CD14-positive monocyte (primary cell): ENCODE results near the gene MTUS2. TPM values are rescaled to one million over a fixed set of nuclear protein-coding genes. Genes with fewer than 3 reads are reported as not detected.

ENCODE experiments used
- DNase-seq, 3 donors: peaks; one replicate each; pipeline ENCODE4 v3.0.0-alpha.2; 2011 to 2022
- H2AFZ ChIP-seq: 2 replicates; pipeline ENCODE4 v1.6.0; 2012; ENCODE audit warnings: mild to moderate bottlenecking, low read depth, low read length, inconsistent platforms; ENCODE audit not compliant: insufficient read depth, poor library complexity, severe bottlenecking
- H3K27ac ChIP-seq, 2 donors: 1 replicate in 1 of 2; 2 replicates in 1 of 2; pipeline ENCODE4 v1.5.1; 2012 to 2013; ENCODE audit warnings: low read length in 2 of 2, control low read depth in 1 of 2, inconsistent platforms in 1 of 2, low read depth in 1 of 2, mild to moderate bottlenecking in 1 of 2
- H3K27me3 ChIP-seq, 2 donors: one replicate each; pipeline versions ENCODE4 v1.6.0 to v1.6.1; 2011 to 2013; ENCODE audit warnings: low read length in 2 of 2; ENCODE audit not compliant: control insufficient read depth in 2 of 2, insufficient read depth in 2 of 2
- H3K36me3 ChIP-seq, 2 donors: replicated peaks in 1 of 2; 1 replicate in 1 of 2; 2 replicates in 1 of 2; pipeline versions ENCODE4 v1.5.1 to v1.6.1; 2012 to 2013; ENCODE audit warnings: low read length in 2 of 2, control low read depth in 1 of 2, inconsistent platforms in 1 of 2, mild to moderate bottlenecking in 1 of 2; ENCODE audit not compliant: insufficient read depth in 2 of 2, control insufficient read depth in 1 of 2
- H3K4me1 ChIP-seq, 2 donors: 1 replicate in 1 of 2; 2 replicates in 1 of 2; pipeline versions ENCODE4 v1.5.1 to v1.6.1; 2012 to 2013; ENCODE audit warnings: low read length in 2 of 2, control low read depth in 1 of 2, inconsistent platforms in 1 of 2, mild to moderate bottlenecking in 1 of 2, moderate library complexity in 1 of 2; ENCODE audit not compliant: insufficient read depth in 2 of 2, control insufficient read depth in 1 of 2
- H3K4me2 ChIP-seq: replicated peaks from 2 replicates; pipeline ENCODE3; 2012; ENCODE audit warnings: low read length, moderate library complexity, mild to moderate bottlenecking; ENCODE audit not compliant: poor library complexity, severe bottlenecking; ENCODE audit errors: extremely low read depth
- H3K4me3 ChIP-seq, 3 experiments: fragments of 200-600 bp in 1 of 3; sonication (generic) in 1 of 3; replicated peaks in 1 of 3; 1 replicate in 2 of 3; 2 replicates in 1 of 3; pipeline ENCODE4 v1.5.1; 2011 to 2013; ENCODE audit warnings: low read length in 3 of 3, mild to moderate bottlenecking in 3 of 3, control low read depth in 2 of 3, low read depth in 2 of 3, inconsistent platforms in 1 of 3, moderate library complexity in 1 of 3
- H3K79me2 ChIP-seq: 2 replicates; pipeline ENCODE4 v1.6.0; 2012; ENCODE audit warnings: mild to moderate bottlenecking, control low read depth, inconsistent platforms, low read length, moderate library complexity; ENCODE audit not compliant: insufficient read depth
- H3K9ac ChIP-seq: 2 replicates; pipeline ENCODE4 v1.6.0; 2017; ENCODE audit warnings: low read length, mild to moderate bottlenecking; ENCODE audit not compliant: insufficient read depth, poor library complexity, severe bottlenecking
- H3K9me3 ChIP-seq, 2 donors: replicated peaks in 1 of 2; 1 replicate in 1 of 2; 2 replicates in 1 of 2; pipeline versions ENCODE4 v1.5.1 to v1.6.1; 2012 to 2013; ENCODE audit warnings: low read length in 2 of 2, control low read depth in 1 of 2; ENCODE audit not compliant: control insufficient read depth in 1 of 2, insufficient read depth in 1 of 2
- H4K20me1 ChIP-seq: 2 replicates; pipeline ENCODE4 v1.6.0; 2012; ENCODE audit warnings: mild to moderate bottlenecking, low read length, control low read depth, moderate library complexity; ENCODE audit not compliant: insufficient read depth
- H3K27ac Mint-ChIP-seq, 7 donors: one replicate each; pipeline ENCODE4 v1.8.0; 2020; ENCODE audit warnings: mild to moderate bottlenecking in 7 of 7, mixed read lengths in 7 of 7, moderate library complexity in 6 of 7, inconsistent platforms in 2 of 7
- H3K27me3 Mint-ChIP-seq, 3 donors: one replicate each; pipeline ENCODE4 v1.8.0; 2021 to 2022; ENCODE audit warnings: low read depth in 3 of 3, mild to moderate bottlenecking in 3 of 3, mixed read lengths in 3 of 3, moderate library complexity in 3 of 3, inconsistent platforms in 1 of 3
- H3K36me3 Mint-ChIP-seq, 2 donors: one replicate each; pipeline ENCODE4 v1.8.0; 2020; ENCODE audit warnings: mixed read lengths in 2 of 2, inconsistent platforms in 1 of 2, mild to moderate bottlenecking in 1 of 2
- H3K4me1 Mint-ChIP-seq: one replicate; pipeline ENCODE4 v1.8.0; 2020; ENCODE audit warnings: mild to moderate bottlenecking, mixed read lengths
- H3K4me3 Mint-ChIP-seq, 2 donors: one replicate each; pipeline ENCODE4 v1.8.0; 2020; ENCODE audit warnings: mild to moderate bottlenecking in 2 of 2, mixed read lengths in 2 of 2, moderate library complexity in 1 of 2
- H3K9me3 Mint-ChIP-seq, 7 donors: one replicate each; pipeline ENCODE4 v1.8.0; 2020 to 2022; ENCODE audit warnings: mixed read lengths in 7 of 7, mild to moderate bottlenecking in 6 of 7, moderate library complexity in 6 of 7, inconsistent platforms in 2 of 7
- WGBS: methylation state at CpG from one replicate; pipeline ENCODE4 v1.1.5; 2013; ENCODE audit warnings: missing lambda C conversion rate; ENCODE audit not compliant: insufficient coverage; 5-methylcytosine and 5-hydroxymethylcytosine counted together
- intact Hi-C, 2 donors: fragments of 100-400 bp; cut with micrococcal nuclease; formaldehyde crosslinking; loops; one replicate each; pipeline versions ENCODE4 v1.15.0 to v1.15.1; 2023
- polyA plus RNA-seq, 3 donors: library from polyadenylated mRNA; depleted of rRNA in 1 of 3; unstranded in 2 of 3; stranded (reverse) in 1 of 3; fragments of 300-500 nt in 2 of 3; fragments of >200 nt in 1 of 3; fragmentation: Illumina TruSeq in 2 of 3; gene quantifications; 1 replicate in 2 of 3; 2 replicates in 1 of 3; pipeline ENCODE4 v1.2.3, GENCODE V29; 2012 to 2021
- TF ChIP-seq, protein P1 (sequence below): fragments of 200-600 bp; IDR thresholded peaks from one replicate; pipeline ENCODE4 v1.8.0; 2022; ENCODE audit warnings: antibody characterized with exemption, mild to moderate bottlenecking

The MTUS2 gene
- polyA plus RNA-seq, 3 donors: 0.04 TPM; not detected in 2

GRCh38 chr13:29319451-29319850 is 499.3 kb downstream of the MTUS2 start:
- H3K4me3 Mint-ChIP-seq: no peak overlapping the region
- H3K27ac Mint-ChIP-seq: no peak overlapping the region
- peaks cover 0 to 8% (median 4%) of the 10 kb centered on the region in 7 donors for H3K9me3 Mint-ChIP-seq
- 95% methylated on average over 8 of the region's 9 CpGs for WGBS
- Histone ChIP-seq H3K4me2 (no peak overlapping the region), H3K36me3 (no peaks in the 10 kb centered on the region), H4K20me1 (no peaks in the 10 kb centered on the region), H3K9ac (no peak overlapping the region), H3K79me2 (no peaks in the 10 kb centered on the region), H2AFZ (no peak overlapping the region), H3K9me3 (peaks cover 0 to 6% of the 10 kb centered on the region in 2 donors), H3K27me3 (no peaks in the 10 kb centered on the region), H3K4me1 (no peaks in the 10 kb centered on the region), H3K27ac (no peak overlapping the region), H3K4me3 (no peak overlapping the region)
- TF ChIP-seq, protein P1, sequence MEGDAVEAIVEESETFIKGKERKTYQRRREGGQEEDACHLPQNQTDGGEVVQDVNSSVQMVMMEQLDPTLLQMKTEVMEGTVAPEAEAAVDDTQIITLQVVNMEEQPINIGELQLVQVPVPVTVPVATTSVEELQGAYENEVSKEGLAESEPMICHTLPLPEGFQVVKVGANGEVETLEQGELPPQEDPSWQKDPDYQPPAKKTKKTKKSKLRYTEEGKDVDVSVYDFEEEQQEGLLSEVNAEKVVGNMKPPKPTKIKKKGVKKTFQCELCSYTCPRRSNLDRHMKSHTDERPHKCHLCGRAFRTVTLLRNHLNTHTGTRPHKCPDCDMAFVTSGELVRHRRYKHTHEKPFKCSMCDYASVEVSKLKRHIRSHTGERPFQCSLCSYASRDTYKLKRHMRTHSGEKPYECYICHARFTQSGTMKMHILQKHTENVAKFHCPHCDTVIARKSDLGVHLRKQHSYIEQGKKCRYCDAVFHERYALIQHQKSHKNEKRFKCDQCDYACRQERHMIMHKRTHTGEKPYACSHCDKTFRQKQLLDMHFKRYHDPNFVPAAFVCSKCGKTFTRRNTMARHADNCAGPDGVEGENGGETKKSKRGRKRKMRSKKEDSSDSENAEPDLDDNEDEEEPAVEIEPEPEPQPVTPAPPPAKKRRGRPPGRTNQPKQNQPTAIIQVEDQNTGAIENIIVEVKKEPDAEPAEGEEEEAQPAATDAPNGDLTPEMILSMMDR: no peak
- DNase-seq: no peak
- intact Hi-C loops: no loop called here
- no peaks in the 10 kb centered on the region for H3K36me3 Mint-ChIP-seq
- H3K27me3 Mint-ChIP-seq: peaks cover 0 to 10% (median 2%) of the 10 kb centered on the region in 3 donors
- H3K4me1 Mint-ChIP-seq: no peaks in the 10 kb centered on the region

- Histone ChIP-seq H3K27me3 (no peaks in the 10 kb centered on the region), H2AFZ (no peak overlapping the region), H3K79me2 (no peaks in the 10 kb centered on the region), H3K9me3 (peaks cover 0 to 6% of the 10 kb centered on the region in 2 donors), H4K20me1 (no peaks in the 10 kb centered on the region), H3K4me2 (no peak overlapping the region), H3K9ac (no peak overlapping the region), H3K4me3 (no peak overlapping the region), H3K27ac (no peak overlapping the region), H3K4me1 (no peaks in the 10 kb centered on the region), H3K36me3 (no peaks in the 10 kb centered on the region)
- Mint-ChIP-seq H3K4me1 (no peaks in the 10 kb centered on the region), H3K27ac (no peak overlapping the region), H3K9me3 (peaks cover 2 to 8% (median 4%) of the 10 kb centered on the region in 7 donors), H3K27me3 (peaks cover 0 to 10% (median 2%) of the 10 kb centered on the region in 3 donors), H3K36me3 (no peaks in the 10 kb centered on the region), H3K4me3 (no peak overlapping the region)
- intact Hi-C loops: no loop called here
- no peak for DNase-seq
- TF ChIP-seq, protein P1: no peak
- WGBS: 91% methylated on average over 9 of the region's 9 CpGs
Measured at GRCh38 chr13:29323954-29324353, 503.8 kb downstream of the MTUS2 start.
